AG09309 (cell line): ENCODE results near the gene FLT3.

ENCODE experiments used
- DNase-seq: peaks from one replicate; pipeline ENCODE4 v3.0.0-alpha.2; 2010; ENCODE audit warnings: low read depth
- H3K4me3 ChIP-seq: 2 replicates; pipeline ENCODE4 v1.5.1; 2011; ENCODE audit warnings: mild to moderate bottlenecking, low read depth, low read length, moderate library complexity; ENCODE audit not compliant: control insufficient read depth
- TF ChIP-seq, protein P1 (sequence below): IDR thresholded peaks from 2 replicates; pipeline ENCODE4 v1.5.1; 2011; ENCODE audit warnings: mild to moderate bottlenecking, low read depth, low read length, inconsistent platforms; ENCODE audit not compliant: insufficient read depth, control insufficient read depth; ENCODE audit errors: missing control alignments

FLT3 gene

DNA sequence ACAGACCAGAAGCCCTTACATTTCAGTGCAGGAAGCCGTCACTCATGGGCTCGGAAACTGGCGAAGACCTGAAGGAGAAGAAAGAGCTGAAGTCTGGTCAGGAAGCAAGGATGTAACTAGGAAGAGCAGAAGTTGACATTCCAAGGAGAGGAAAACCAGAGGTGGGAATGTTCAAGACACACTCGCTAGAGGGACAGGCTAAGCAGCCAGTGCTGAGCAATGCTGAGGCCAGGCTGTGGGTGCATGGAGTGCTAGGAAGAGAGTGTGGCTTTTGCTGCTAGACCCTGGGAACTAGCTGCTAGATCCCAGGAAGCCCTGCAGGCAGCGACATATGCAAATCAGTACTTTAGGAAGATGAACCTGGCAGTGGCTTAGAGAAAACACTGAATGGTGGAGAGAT, 99.8 kb downstream of the FLT3 start:
- DNase-seq: no peak
- TF ChIP-seq, protein P1, sequence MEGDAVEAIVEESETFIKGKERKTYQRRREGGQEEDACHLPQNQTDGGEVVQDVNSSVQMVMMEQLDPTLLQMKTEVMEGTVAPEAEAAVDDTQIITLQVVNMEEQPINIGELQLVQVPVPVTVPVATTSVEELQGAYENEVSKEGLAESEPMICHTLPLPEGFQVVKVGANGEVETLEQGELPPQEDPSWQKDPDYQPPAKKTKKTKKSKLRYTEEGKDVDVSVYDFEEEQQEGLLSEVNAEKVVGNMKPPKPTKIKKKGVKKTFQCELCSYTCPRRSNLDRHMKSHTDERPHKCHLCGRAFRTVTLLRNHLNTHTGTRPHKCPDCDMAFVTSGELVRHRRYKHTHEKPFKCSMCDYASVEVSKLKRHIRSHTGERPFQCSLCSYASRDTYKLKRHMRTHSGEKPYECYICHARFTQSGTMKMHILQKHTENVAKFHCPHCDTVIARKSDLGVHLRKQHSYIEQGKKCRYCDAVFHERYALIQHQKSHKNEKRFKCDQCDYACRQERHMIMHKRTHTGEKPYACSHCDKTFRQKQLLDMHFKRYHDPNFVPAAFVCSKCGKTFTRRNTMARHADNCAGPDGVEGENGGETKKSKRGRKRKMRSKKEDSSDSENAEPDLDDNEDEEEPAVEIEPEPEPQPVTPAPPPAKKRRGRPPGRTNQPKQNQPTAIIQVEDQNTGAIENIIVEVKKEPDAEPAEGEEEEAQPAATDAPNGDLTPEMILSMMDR: no peak
- no peak overlapping the region for H3K4me3 ChIP-seq

DNA sequence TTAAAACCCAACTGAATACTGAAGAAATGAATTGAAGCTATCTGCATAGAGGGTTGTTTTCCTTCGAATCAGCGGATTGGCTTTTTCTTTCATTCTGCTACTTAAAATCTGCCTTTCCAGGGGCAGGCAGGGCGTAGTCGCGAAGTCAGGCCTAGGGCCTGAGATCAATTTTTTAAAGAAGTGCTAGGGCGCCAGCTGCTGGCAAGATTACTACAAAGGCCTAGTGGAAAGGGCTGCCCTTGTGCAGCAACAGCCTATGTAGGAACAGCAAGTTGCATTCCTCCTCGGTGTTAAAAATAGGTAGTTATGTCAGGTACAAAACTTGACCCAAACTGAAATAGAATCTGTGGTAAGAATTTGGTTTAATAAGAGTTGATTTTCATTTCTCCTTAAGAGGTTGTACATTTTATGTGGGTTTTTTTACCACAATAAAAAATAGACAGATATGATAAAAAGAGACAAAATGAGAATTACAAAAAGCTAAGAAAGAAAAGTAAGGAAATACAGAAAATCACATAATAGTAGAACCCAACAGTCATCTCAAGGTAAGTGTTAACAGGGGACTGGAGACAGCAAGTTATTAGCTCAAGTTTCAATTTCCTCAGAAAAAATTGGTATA, 102.4 kb downstream of the FLT3 start:
- DNase-seq: no peak

DNA sequence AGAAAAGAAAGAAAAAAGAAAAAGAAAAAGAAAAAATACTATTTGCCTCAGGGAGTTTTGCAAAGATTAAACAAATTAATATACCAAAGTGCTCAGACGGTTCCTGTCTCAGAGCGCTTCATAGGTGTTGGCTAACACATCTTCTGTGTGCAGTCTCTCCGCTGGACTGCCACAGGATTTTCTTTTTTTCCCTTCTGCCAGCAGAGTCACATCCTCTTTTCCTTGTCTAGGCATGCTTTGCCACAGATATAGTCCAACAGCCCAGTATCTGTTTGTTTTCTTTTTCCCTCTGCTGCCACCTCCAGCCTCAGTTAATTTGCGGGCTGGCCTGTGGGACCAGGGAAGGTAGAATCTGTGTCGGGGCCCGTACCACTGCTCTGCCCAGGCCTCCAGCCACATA, 108.5 kb downstream of the FLT3 start:
- TF ChIP-seq, protein P1: no peak
- DNase-seq: no peak
- no peak overlapping the region for H3K4me3 ChIP-seq

More for the DNA sequence above, 102.4 kb downstream of the FLT3 start:
- no peak overlapping the region for H3K4me3 ChIP-seq
- TF ChIP-seq, protein P1: peak; percentile 55

DNA sequence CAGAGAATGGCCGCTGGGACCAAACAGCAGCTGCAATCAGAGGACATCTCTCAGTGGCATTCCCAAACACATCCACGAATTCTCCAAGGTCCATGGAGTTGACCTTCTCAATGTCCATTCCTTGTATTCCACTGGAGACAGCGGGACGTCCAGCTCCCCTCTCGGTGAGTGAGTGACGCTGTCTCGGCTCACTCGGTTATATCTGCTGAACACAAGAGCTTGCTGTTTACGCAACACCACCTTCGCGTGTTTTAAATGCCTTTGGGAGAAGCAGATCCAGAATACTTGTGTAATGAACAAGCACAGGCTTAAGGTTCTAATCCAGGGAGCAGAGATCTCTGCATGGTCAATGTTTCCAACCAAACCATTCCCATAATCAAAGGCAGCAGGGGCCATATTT, 111.9 kb downstream of the FLT3 start, which contains the start of gene URAD:
Gene URAD (minus strand): TSS at position 174 of the 400 bp plus-strand sequence. CDS start 56 bp downstream, at position 118.
- TF ChIP-seq, protein P1: no peak
- peak; percentile 28 for DNase-seq
- H3K4me3 ChIP-seq: no peak within 1 kb of the TSS

DNA sequence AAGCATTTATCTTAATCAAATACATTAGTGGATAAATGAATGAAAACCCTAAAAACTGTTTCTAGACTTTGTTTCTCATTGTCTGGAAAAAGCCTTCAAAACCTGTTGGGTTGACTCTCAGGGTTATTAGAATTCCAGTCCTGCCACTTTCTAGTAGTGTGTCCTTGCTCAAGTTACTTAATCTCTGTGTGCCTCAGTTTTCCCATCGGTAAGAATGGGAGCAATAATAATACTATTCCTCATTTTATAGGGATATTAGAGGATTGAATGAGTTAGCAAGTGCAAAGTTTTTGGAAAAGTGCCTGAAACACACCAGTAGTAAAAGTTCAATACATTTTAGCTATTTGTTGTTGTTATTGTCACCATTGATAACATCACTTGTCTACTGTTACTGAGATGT, 114.8 kb downstream of the FLT3 start:
- no peak overlapping the region for H3K4me3 ChIP-seq
- TF ChIP-seq, protein P1: no peak
- no peak for DNase-seq

DNA sequence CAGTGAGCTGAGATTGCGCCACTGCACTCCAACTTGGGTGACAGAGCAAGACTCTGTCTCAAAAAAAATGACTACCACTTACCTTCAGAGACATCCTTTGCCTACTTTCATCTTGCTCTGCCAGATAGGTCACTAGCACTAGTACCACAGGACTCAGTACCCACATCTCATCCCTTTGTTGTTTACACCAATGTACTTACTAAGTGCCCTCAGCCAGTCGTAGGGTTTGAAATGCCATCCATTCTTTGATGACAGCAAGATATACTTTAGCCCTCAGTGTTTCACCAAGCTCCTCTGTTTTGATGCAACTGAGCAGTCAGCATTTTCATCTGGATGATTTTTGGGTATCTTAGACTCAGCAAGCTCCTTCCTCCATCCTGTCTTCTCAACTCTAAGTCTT, 118.0 kb downstream of the FLT3 start:
- no peak for DNase-seq
- no peak overlapping the region for H3K4me3 ChIP-seq
- TF ChIP-seq, protein P1: no peak

DNA sequence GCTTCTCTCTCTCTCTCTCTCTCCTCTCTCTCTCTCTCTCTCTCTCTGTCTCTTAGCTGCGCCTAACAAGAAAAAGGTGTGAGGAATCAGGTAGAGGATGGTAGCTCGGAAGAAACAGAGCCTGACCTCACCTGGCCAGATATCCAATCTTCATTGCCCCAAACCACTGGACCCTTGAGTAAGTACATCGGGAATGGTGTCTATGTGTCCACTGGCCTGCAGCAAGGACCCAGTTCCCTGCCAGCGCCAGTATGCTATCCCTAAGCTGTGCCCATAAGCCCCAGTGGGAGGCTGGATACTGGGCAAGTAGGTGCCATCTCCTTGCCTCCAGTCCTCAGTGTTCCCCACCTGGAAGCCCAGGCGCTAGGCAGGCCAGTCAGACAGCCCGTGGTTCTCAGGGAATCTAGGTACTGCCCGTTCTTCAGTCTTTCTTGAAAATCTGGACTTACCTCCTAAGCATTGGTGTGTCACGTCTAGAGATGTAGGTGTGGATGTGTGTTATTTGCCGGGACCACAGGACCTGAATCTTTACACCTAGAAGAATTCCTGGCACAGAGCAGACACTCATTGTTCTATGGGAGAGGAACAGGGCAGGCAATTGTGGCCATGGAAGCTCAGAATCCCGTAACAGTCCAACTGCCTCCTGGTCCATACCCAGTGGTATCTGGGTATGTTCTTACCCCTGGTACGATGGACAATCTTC, 119.2 kb downstream of the FLT3 start:
- TF ChIP-seq, protein P1: no peak
- no peak overlapping the region for H3K4me3 ChIP-seq
- no peak for DNase-seq
